ENCODE measurements around the gene CDKL4.
"Not testable (repeated sequence)": the region's sequence is repeated elsewhere in the genome, so short reads cannot be mapped to it uniquely, and the experiment has no call there.

Gene CDKL4

DNA sequence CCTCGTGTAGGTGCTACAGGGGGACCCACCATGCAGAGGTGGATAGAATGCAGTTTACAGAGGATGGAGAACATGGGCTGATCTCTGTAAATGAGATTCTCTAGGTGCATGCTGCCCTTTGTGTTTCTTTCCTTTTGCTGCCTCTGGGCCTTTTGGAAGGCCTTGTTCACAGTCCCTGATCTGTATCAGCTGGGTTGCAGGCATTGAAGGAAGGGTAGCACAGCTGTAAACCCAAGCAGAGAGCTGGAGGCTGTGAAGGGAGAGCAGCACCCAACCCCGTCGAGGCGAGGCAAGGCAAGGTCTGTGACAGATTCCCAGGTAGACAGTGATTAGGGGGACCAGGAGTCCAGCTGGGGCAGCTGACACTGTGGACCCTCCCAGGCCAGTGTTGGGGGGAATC is 66.8 kb downstream of the CDKL4 start:
- no peak for DNase-seq

DNA sequence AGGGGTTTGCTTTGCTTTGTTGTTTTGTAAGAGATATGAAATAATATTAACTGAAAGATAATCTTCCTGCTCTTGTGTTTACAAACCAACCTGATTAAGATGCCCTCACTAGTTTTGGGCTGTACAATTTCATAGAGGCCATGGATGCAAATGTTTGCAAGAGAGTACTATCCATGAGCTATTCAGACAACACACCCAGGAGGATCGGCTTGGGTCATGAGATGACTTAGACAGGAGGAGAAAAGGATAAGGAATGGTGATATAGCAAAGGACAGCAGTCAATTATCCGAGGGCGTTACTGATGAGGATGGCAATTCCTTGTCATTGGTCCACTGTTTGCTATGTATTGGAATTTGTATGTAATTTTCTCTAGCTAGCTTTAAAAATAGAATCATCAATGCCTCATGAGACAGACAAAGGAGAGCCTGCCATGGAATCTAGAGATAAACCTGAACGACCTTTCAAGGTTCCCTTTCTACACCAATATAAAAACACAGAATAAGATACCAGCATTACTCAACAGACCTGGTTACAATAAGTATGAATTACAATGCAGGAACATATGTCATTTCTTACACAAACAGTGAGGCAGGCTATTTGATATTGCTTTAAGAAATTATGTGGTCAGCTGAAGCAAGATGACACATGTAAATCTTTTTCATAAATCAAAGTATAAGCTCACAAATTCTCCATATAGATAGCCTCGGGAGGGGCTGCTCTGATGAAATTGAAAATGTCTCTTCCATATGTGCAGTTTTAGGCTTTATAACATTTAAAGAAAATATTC is 68.6 kb downstream of the CDKL4 start:
- no peak for DNase-seq

DNA sequence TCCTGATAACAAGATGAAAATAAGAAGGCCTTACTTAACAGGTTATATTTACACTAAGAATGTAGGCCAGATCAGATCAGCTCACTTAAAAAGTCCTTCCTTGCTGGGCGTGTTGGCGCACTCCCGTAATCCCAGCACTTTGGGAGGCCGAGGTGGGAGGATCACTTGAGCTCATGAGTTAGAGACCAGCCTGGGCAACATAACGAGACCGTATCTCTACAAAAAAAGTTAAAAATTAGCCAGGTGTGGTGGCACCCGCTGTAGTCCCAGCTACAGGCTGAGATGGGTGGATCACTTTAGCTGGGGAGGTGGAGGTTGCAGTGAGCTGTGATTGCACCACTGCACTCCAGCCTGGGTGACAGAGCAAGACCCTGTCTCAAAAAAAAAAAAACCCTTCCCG is 69.7 kb downstream of the CDKL4 start:
- DNase-seq: no peak

DNA sequence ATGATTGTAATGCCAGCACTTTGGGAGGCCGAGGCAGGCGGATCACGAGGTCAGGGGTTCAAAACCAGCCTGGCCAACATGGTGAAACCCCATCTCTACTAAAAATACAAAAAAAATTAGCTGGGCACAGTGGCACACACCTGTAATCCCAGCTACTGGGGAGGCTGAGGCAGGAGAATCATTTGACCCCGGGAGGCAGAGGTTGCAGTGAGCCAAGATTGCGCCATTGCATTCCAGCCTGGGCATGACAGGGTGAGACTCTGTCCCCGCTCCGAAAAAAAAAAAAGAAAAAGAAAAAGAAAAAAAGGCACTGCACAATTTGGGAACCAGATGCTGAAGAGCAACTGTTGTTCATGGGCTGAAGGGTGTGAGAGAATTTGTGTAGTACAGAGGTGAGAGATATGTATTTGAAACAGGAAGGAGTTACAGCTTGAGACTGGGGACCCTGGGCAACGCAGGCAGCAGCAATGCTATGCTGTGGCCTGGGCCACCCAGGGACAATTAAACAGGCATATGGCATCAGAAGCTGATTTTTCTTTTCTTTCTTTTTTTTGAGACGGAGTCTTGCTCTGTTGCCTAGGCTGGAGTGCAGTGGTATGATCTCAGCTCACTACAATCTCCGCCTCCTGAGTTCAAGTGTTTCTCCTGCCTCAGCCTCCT is 71.6 kb downstream of the CDKL4 start:
- DNase-seq: not testable (repeated sequence)

DNA sequence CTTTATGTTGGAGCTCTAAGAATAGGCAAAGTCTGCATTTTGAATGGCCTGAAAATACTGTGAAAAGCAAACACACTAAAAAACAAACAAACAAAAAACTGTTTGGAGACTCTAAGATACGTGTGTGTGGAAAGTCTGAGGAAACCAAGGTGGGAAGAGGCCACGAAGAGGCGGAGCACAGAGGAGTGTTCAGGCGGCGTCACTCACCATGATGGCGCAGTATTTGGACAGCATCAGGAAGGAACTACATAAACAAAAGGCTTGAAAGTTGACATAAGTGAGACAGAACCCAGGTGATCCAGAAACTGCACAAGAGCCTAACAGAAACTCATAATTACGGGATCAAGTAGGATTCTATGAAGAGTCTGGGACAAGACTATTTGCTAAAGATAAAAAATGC is 72.1 kb downstream of the CDKL4 start:
- DNase-seq: no peak

DNA sequence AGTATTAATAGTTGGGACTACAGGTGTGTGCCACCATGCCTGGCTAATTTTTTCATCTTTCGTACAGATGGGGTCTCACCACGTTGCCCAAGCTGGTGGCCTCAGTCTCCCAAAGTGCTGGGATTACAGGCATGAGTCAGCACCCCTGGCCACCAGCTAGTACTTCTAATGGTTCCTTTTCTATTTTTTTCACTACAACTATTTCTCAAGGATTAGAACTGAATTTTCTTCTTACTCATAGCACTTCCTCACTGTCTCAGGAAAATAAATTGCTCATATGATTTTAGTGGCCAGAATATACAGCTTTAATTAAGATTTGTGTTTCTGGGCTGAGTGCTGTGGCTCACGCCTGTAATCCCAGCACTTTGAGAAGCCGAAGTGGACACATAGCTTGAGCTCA is 79.7 kb downstream of the CDKL4 start:
- no peak for DNase-seq

DNA sequence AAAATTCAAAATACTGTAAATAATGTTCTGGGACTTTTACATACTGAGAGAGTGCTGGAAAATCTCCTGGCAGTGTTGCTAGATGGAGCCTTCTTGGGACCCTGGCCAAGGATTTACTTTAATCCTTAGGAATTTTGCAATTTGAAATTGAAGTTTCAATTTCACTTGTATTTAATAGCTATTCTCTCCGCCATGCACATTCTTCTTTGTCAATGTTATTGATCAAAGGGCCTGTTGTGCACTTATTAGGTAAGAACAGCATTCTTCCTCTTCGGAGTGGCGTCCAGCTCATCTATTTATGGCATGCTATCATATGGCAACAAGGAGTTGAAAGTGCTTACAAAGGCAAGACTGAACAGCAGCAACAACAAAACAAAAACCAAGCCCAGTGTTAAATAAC is 82.8 kb downstream of the CDKL4 start:
- DNase-seq: no peak

DNA sequence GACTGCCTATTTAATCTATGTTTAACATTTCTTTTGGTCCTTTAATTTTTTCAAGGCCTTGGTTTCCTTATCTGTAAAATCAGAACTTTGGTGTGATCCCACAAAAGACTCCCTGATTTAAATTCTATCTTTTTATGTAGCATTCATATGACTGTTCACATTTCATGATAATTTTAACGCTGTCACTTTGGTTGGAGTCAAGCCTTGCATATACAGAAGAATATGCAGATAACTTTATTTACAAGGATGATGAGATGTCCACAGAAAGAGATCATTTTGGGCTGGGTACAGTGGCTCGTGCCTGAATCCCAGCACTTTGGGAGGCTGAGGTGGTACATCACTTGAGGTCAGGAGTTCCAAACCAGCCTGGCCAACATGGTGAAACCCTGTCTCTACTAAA is 84.5 kb downstream of the CDKL4 start:
- no peak for DNase-seq

DNA sequence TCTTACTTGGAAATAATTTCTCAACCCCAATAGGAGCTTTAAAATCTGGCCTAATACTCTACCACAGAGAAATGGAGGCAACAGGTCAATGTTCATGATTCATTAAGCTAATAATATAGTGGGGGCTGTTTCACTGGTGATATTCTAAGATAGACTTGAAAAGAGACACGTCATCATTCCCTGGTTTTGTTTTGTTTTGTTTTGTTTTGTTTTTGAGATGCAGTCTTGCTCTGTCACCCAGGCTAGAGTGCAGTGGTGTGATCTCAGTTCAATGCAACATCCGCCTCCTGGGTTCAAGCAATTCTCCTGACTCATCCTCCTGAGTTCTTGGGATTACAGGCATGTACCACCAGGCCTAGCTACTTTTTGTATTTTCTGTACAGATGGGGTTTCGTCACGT is 85.4 kb downstream of the CDKL4 start:
- DNase-seq: no peak

DNA sequence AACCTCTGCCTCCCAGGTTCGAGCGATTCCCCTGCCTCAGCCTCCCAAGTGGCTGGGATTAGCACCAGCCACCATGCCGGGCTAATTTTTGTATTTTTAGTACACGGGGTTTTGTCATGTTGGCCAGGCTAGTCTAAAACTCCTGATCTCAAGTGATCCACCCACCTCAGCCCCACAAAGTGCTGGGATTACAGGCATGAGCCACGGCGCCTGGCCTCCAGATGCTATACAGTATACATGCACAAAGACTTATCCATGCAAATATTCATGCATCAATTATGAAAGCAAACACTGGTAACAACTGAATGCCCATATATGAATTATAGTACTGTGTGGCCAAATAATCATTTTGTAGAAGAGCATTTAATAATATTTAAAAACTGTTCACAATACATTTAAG is 86.9 kb downstream of the CDKL4 start:
- DNase-seq: no peak

DNA sequence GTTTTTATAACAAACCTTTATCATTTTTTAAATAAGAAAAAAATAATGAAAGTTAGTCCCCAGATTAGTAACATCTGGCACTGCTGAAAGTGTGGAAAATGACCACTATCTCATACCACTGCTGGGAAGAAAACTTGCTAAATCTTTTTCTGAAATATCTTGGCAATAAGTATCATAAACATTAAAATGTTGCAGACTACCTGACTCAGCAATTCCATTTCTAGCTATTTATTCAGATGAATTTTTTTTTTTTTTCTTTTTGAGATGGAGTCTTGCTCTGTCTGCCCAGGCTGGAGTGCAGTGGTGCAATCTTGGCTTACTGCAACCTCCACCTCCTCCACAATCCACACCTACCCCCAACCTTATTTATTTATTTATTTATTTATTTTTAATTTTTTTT is 87.7 kb downstream of the CDKL4 start:
- no peak for DNase-seq

DNA sequence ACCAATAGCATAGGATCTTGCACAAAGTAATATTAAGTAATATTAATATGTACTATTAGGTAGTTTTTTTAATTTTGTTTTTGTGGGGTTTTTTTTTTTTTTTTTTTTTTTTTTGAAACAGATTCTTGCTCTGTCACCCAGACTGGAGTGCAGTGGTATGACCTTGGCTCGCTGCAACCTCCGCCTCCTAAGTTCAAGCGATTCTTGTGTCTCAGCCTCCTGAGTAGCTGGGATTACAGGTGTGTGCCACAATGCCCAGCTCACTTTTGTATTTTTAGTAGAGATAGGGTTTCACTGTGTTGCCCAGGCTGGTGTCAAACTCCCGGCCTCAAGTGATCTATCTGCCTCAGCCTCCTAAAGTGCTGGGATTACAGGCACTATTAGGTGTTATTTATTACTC is 88.2 kb downstream of the CDKL4 start:
- DNase-seq: not testable (repeated sequence)

DNA sequence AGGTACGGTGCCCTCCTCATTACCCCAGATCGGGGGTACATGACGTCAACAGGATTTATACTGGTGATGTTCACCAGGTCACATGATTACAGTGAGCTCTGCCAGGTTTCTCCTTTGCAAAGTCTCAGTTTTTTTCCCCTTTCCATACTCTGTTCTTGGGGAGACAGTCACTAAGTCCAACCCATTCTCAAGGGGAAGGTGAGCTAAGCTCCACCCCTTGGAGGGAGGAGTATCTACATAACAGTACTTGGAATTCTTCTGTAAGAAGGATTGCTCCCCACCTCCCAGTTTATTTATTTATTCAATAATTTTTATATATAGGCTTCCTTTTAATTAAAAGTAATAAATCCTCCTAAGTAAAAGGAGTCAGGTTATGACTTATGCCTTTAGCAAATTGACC is 88.8 kb downstream of the CDKL4 start:
- DNase-seq: no peak

DNA sequence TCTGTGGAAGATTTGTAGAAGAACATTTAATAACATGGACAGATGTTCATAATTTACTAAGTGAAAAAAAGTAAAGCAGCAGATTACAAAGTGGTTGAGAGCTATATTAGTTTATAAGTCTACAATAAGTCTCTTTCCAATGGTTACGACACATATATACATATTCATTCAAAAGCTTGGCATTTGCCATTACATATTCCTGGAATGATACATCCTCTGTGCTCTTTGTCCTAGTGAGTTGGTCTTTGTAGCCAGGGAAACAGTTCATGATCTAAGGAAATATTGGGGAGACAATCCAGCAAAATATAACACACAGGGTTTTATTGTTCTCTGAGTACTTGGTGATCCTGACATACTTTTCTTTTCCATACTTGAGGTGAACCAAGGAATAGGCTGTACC is 90.5 kb downstream of the CDKL4 start:
- no peak for DNase-seq

DNA sequence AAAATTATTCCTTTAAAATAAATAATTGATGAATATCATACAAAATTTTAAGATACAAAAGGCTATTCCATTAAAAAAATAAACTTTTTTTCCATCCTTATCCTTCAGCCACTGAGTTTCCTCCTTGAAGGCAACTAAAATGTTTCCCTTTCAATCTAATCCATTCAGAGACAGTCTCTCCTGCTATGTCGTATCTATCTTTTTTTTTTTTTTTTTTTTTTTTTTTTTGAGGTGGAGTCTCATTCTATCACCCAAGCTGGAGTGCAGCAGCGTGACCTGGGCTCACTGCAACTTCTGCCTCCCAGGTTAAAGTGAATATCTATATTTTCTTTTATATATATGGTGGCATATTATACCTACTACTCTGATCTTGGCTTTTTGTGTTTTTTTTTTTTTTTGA is 91.3 kb downstream of the CDKL4 start:
- DNase-seq: no peak

DNA sequence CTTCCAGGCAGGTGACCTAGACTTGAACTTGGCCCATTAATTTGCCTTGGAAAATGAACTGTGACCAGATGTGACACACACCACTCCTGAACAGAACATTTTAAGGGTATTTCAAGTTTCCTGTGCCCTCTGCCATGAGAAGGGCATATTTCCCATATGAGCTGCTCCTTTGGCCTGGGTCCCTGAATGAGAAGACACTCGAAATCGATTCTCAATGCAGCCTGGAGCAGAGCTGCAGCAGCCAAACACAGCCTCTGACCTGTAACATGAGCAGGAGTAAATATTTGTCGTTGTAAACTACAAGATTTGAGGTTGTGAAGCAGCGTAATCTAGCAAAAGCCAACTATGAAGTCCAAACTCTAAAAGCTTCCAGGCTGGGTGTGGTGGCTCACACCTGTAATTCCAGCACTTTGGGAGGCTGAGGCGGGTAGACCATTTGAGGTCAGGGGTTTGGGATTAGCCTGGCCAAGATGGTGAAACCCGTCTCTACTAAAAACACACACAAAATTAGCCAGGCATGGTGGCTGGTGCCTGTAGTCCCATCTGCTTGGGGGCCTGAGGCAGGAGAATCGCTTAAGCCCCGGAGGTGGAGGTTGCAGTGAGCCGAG is 92.8 kb downstream of the CDKL4 start:
- no peak for DNase-seq

DNA sequence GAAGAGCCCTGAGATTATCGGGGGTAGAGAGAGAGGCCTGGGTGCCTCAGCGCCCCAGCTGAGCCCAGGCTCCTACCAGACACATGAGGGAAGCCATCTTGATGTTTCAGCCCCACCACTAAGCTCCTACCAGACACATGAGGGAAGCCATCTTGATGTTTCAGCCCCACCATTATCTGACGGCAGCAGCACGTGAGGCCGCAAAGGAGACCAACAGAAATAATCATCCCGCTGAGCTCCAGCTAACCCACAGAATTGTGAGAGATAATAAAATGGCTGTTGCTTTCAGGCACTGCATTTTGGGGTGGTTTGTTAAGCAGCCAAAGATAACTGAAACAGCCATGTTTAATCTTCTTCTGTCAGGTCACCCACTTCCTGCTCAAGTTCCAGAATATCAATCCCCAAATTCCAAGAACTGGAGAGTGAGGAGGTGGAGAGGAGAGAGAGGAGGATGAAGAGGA is 93.6 kb downstream of the CDKL4 start:
- DNase-seq: no peak

DNA sequence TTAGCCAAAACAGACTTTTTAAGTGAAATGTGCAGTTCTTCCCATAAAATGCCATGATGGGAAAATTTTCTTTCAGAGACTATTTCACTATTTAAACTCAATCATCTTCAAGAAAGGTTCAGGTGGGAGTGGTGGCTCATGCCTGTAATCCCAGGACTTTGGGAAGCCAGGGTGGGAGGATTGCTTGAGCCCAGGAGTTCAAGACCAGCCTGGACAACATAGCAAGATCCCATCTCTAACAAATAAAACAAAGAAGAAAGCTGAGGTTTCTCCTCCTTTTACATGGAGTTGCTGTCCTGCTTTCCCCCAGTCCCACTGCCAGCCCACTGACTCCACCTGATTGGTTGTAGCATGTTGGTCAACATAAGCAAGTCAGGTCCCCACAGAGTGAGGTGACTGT is 97.1 kb downstream of the CDKL4 start:
- DNase-seq: no peak

DNA sequence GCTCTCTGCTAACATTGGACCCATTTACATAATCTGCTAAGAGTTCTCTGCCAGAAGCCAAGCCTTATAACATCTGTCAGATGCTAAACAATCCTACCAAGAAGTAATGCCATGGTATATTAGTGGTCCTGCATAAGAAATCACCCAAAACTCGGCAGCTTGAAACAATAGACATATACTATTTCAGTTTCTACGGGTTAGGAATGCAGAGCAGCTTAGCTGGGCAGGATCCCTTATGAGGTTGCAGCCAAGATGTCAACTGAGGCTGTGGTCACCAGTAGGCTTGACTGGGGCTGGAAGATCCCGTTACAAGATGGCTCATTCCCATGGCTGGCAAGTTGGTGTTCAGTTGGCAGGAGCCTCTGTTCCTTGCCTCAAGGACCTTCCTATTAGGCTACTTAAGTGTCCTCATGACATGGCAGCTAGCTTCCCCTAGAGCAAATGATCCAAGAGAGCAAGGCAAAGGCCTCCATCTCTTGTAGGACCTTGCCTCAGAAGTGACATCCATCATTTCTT is 97.8 kb downstream of the CDKL4 start:
- DNase-seq: no peak

DNA sequence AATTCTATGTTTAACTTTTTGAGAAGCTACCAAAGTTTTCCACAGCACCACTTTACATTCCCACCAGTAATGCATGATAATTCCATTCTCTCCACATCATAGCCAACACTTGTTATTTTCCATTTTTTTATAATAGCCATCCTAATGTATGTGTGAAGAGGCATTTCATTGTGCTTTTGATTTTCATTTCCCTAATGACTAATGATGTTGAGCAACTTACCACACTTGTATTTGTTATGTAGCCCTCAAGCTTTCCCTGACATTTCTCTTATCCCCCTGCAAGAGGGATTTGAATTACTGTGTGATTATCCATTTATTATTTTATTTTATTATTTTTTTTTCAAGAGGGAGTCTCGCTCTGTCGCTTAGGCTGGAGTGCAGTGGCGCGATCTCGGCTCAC is 99.4 kb downstream of the CDKL4 start:
- no peak for DNase-seq

DNA sequence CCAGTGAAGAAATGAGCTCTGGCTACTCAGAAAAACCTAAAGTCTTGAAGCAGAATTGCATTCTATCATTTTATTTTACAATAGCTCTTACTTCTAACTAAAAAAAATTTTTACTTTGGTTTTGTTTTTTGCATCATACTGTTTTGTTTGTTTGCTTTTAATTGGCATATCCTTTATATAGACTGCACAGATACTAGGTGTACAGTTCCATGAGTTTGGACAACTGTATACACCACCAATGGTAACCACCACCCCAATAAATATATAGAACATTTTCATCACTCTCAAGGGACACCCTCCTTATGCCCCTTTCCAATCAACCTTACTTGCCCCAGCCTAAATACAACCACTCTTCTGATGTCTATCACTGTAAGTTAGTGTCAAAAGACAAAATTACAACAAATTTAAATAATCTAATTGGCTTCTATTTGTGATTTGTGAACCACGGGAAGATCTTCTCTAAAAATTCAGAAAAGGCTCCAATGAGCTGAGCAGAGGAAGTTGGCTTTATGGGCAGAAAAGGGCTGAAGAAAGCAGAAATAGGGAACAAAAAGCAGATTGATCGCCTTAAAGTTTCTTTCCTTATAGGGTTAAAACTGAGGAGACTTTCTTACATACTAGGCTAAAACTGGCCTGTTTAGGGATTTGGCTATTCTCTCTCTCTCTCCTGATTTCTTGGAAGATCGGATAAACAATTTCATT is 100.7 kb downstream of the CDKL4 start:
- no peak for DNase-seq

DNA sequence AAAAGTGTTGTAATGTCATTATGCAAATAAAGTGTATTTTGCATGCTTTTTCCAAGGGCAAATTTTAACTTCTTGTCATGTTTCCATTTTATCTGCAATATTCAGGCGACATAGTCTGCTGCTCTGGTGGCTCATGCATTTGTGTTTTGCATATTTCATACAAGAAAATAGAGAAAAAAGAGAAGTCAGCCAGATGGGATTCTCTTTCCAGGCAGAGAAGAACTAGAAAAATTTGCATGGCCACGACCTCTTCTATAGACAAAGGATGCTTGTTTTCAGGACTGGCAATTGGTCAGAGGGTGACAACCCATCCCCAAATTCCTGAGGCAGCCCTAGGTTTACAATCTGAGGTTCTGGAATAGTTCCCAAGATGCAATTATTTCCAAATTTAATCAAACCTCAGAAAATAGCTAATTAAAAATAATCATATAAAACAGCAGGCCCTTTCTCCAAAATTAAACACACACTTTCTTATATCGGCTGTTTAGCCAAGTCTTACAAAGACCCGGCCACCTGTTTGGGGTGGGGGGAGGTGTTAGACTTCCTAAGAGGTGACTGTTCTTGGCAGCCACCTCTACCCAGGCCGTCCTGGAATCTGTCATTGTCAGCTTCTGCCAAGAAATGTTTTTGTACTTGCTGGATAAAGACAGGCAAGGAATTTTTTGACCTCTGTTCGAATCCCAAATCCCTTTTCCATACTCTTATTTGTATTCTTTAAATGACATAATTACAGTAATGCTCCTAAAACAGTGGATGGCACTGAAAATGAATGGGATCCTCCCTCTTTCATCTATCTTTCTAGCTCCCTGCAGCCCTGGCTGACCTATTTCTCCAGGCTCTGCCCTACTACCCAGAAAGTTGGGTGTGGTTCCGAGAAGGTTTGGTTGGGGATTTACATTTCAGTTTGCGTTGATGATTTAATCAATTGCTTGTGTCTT is 102.2 kb downstream of the CDKL4 start:
- peak; percentile 78 for DNase-seq

Measured in NCI-H1048 (cell line).